NB4 (cell line): ENCODE measurements around the gene ADSS1.

Experiments
- DNase-seq: peaks from one replicate; pipeline ENCODE4 v3.0.0; 2010; ENCODE audit warnings: low read depth
- H3K4me3 ChIP-seq: one replicate; pipeline ENCODE4 v1.5.1; 2011; ENCODE audit warnings: mild to moderate bottlenecking, low read depth, low read length, moderate library complexity
- CTCF ChIP-seq: IDR thresholded peaks from one replicate; pipeline ENCODE4 v1.5.1; 2012; ENCODE audit warnings: low read depth, low read length
- MAX ChIP-seq: IDR thresholded peaks from 2 replicates; pipeline ENCODE4 v1.6.1; 2011; ENCODE audit warnings: low read depth, low read length
- MYC ChIP-seq: IDR thresholded peaks from 2 replicates; pipeline ENCODE4 v1.6.1; 2011; ENCODE audit warnings: low read depth, low read length
- POLR2A ChIP-seq: IDR thresholded peaks from 2 replicates; pipeline ENCODE4 v1.6.1; 2011; ENCODE audit warnings: mild to moderate bottlenecking; ENCODE audit not compliant: insufficient read length; ENCODE audit errors: extremely low read depth

ADSS1 gene

GRCh38 chr14:104777808-104778249, 53.8 kb downstream of the ADSS1 start:
- no peak overlapping the region for H3K4me3 ChIP-seq
- DNase-seq: no peak
- TF ChIP-seq MYC: no peak
- TF ChIP-seq CTCF: no peak
- no peak for TF ChIP-seq MAX
- TF ChIP-seq POLR2A: no peak

- TF ChIP-seq MAX (no peak), POLR2A (no peak), CTCF (no peak), MYC (no peak)
- no peak overlapping the region for H3K4me3 ChIP-seq
- no peak for DNase-seq
Measured at GRCh38 chr14:104778694-104779331, 54.8 kb downstream of the ADSS1 start.

GRCh38 chr14:104779776-104780512, 55.9 kb downstream of the ADSS1 start:
- no peak for TF ChIP-seq CTCF
- TF ChIP-seq MAX: no peak
- no peak for TF ChIP-seq POLR2A
- no peak for TF ChIP-seq MYC
- H3K4me3 ChIP-seq: no peak overlapping the region
- no peak for DNase-seq

- no peak for DNase-seq
- no peak for TF ChIP-seq POLR2A
- no peak for TF ChIP-seq CTCF
- TF ChIP-seq MAX: no peak
- TF ChIP-seq MYC: no peak
- no peak overlapping the region for H3K4me3 ChIP-seq
Measured at GRCh38 chr14:104780513-104781030, 56.5 kb downstream of the ADSS1 start.

- no peak overlapping the region for H3K4me3 ChIP-seq
- DNase-seq: no peak
- TF ChIP-seq POLR2A (no peak), CTCF (no peak), MAX (no peak), MYC (no peak)
Measured at GRCh38 chr14:104781271-104782077, 57.4 kb downstream of the ADSS1 start.
